IPS-NIHi7 (cell line): ENCODE data around the gene DLD.
"Not testable (repeated sequence)": the region's sequence is repeated elsewhere in the genome, so short reads cannot be mapped to it uniquely, and the experiment has no call there.

ENCODE experiments used
- DNase-seq: peaks from one replicate; pipeline ENCODE4 v3.0.0; 2012; ENCODE audit warnings: mixed read lengths; ENCODE audit errors: extremely low spot score

DLD gene

DNA sequence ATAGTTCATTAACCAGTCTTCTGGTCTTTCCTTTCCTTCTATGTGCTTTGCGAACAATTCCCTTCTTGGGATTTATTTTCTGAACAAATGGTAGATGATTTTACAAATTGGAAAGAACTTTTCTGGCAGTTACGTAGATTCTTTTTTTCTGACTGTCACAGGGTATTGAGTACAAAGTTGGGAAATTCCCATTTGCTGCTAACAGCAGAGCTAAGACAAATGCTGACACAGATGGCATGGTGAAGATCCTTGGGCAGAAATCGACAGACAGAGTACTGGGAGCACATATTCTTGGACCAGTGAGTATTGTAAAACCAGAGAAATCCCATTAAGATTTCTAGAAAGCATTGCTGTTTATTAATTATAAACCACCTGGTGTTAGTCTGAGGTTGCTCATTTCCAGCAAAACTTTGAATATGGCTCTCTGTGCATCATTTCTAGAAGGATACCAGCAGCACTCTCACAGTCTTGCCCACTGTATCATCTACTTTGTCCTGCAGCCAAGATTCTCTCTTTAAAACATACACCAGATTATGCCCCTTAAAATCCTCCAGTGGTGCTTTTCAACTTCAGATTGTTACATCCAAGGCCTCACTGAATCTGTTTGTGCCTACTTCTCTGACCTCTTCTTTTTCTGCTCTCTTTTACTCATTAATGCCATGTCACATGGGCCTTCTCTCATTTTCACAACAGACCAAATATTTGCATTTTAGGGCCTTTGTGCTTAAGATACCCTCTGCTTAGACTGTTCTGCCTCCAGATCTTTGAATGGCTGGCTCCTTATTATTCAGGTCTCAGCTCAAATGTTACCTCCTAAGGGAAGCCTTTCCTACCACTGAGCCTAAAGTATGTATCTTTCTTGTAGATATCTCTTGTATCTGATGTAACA, 27.0 kb downstream of the DLD start:
- DNase-seq: no peak

DNA sequence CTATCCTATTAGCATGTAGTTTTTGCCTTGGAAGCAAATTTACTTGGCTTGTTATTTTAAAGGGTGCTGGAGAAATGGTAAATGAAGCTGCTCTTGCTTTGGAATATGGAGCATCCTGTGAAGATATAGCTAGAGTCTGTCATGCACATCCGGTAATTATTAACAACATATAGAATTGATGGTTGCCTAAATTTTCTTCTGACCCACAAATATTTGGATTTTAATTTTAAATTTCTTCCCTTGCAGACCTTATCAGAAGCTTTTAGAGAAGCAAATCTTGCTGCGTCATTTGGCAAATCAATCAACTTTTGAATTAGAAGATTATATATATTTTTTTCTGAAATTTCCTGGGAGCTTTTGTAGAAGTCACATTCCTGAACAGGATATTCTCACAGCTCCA, 28.0 kb downstream of the DLD start:
- no peak for DNase-seq

DNA sequence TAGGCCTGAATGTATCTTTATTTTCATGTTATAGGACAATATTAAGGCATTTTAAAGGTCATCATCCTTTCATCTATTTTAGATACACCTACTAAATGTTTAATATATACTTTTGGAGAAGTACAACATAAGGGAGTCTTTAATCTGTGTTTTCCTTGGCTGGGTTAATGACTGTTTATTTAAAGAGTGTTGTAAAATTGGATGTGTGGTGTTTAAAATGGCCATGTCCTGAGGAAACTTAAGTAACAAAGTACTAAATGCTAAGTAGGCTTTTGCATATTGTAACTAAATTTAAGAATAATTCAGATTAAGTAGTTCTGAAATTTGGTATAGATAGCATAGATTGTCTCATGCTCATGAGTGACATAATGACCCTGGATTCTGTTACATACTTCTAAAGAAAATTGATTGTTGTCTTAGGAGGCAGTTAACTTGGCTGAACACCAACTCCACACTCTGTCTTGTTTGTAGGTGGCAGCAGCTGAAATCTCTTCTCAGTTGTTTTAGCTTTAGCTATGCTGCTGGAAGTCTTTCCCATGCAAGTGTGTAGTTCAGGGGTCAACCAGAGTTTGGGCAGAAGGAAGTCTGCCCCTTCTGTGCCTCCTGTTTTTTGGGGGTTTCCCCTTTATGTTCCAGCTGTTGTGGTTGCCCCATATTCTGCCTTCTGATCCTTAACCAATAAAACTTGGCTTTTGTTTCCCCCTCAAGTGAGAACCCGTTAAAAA, 29.2 kb downstream of the DLD start:
- no peak for DNase-seq

DNA sequence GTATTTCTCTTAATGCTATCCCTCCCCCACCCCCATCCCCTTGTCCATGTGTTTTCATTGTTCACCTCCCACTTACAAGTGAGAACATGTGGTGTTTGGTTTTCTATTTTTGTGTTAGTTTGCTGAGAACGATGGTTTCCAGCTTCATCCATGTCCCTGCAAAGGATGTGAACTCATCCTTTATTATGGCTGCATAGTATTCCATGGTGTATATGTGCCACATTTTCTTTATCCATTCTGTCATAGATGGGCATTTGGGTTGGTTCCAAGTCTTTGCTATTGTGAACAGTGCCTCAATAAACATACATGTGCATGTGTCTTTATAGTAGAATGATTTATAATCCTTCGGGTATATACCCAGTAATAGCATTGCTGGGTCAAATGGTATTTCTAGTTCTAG, 30.8 kb downstream of the DLD start:
- not testable (repeated sequence) for DNase-seq

DNA sequence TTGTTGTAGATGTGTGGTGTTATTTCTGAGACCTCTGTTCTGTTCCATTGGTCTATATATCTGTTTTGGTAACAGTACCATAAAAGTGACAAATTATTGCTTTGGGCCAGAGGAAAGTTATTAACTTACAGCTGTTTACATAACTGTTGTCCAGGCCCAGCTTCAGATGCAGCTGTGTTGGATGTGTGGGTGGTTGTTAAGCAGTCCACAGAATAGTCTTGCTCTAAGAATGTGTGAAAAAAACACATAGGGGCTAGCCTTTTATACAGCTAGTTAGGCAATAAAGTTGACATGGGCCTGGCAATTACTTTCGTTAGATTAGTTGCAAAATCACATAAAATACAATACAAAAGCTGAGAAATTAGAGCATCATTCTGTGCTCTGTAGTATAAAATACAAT, 31.9 kb downstream of the DLD start:
- DNase-seq: no peak

DNA sequence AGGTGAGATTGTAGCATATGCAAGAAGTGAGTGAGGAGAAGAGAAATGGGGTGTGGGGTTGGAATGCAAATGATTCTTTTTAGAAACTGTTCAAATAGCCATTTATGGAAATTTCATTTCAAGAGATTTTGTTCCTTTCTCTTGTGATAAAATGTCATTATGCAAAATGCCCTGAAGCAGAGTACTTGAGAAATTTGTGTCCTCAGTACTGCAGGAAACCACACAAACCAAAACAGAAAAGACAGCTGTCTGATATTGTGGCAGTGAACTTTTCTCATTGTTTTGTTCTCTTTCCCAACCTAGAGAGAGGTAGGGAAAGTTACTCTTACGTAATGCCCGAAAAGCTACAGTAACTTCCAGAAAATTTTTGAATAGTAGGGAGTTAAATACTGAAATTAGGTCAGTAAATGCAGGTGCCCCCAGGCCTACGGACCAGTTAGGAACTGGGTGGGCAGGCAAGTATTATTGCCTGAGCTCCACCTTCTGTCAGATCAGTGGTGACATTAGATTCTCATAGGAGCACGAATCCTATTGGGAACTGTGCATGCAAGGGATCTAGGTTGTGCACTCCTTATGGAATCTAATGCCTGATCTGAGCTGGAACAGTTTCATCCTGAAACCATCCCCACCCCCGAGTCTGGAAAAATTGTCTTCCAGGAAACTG, 34.0 kb downstream of the DLD start:
- DNase-seq: no peak

DNA sequence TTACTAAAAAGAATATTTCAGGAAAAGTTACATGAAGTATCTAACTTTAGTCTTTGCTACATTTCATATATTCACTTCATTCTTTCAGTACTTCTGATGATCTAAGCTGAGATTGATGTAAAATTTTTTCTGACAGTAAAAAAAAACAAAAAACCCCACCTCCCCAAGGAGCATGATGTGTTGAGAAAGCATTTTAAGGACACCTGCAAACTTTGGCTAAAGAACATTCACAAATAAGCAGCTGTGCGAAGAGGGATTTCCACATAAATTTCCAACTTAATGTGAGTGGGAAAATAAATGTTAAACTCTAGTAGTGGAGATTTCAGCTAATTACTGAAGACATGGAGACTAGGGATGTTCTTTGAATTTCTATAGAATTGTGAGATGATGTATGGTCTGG, 35.5 kb downstream of the DLD start:
- DNase-seq: no peak

DNA sequence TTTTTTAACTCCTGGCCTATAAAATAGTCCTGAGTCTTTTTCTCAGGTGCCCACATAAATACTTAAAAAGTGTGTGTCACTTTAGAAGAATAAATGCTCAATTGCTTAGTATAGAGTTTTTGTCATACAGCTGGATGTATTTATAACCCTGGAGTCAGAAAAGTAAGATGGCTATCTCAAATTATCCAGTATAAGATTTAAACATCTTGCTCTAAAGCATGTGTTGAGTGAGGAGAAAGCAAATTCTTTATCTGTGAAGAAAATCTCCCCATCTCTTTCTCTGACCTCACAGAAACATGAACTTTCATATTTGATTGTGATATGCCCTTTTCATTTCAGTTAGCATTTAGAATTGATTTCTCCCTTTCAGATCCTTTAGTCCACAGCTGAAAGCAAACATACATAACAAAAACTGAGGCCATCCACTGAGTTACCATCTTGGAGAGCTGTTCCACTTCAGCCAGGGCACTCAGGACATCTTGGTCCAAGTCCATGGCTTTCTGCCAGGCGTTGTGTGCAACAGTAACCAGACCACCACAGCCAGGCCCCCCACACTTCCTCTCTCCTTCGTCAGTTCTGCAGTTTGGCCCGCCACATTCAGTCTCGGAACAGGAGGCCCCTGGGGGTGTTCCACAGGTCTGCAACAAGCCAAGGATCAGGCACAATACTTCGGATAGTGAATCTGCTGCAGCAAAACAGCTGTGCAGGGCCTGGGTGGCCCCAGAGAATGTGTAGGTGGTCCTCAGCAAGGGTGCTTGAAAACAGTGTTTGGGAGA, 40.9 kb downstream of the DLD start:
- no peak for DNase-seq

DNA sequence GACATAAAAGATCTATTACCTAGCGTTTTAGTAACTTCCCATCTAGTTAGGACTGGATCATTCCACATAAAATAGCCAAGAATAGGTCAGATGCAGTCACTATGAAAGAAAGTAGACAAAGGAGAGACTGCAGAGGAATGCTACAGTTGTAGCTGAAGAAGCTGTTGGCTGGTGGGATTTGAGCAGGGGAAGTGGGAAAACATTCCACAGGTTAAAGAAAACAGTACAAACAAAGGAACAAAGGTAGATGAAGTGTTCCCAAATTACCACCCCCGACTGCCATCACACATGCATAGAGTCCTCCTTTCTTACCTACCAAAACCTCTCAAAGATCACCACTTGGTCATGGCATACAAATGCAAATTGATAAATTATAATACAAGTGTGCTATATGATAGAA, 41.8 kb downstream of the DLD start:
- DNase-seq: peak; percentile 37

DNA sequence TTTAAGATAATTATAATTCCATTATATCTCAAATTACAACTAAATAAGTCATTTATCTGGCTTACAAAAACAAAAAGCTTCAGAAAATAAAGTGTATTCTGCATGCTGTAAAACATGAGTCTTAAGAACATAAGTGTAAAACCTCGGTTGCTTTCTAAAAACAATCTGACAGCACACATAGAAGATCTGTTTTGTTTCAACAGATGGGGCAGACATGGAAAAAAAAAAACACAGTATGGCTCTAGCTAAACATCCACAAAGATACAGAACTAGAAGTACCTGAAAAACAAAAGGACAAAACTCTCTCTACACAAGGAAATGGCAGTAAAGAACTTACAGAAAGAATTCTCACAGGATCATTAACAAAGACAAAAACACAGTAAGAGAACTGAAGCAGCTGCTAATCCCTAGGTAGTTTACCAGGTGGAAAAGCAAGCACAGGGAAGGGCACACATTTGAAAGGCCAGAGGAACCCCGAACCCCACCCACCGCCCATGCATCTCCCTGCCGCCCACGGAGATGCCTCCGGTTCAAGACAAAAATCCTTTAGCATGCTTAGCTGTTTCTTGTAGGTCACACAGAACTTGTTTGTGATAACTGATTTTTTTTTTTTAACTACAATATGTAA, 42.5 kb downstream of the DLD start:
- DNase-seq: peak; percentile 50

DNA sequence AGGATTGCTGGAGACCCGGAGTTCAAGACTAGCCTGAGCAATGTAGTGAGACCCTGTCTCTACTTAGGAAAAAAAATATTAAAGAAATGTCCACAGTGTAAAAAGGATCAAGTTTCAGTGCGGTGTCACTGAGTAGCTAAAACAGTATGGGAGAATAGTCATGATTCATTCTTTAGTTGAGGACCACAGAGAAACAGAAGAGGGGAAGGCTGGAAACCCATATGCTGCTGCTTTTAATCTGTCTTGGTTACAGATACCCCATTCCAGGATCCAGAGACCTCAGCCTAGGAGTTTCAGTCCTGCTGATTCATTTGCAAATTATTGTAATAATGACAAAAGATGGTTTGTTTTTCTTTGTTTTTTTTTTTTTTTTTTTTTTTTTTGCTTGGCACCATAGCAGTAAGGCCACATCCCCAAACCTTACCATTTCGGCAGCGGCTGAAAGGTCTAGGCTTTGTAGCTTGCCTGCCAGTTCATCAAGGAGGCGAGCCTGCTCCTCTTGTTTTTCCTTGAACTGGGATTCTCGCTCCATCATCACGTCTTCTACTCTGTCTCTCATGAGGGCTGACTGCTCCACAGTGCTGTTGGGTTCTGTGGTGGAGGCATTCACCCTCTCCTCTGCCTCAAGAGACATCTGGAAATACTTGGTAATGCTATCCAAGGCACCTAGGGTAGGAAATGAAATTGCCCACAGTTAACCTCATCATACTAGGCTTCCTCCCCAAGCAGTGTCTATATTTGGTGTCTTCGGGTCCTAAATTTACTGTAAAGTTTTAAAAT, 44.2 kb downstream of the DLD start:
- DNase-seq: no peak

DNA sequence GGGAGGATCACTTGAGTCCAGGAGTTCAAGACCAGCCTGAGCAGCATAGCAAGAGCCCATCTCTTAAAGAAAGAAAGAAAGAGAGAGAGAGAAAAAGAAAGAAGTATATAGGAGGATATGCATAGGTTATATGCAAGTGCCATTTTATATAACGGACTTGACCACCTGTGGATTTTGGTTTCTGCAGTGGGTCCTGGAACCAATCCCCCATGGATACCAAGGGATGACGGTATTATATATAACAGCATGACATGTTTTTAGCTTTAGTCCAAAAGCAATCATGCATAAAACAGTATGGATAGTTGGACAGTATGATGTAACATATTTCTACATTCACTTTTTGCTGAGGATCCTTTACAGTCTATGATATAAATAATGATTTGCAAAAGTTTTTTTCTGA, 45.3 kb downstream of the DLD start:
- DNase-seq: no peak

DNA sequence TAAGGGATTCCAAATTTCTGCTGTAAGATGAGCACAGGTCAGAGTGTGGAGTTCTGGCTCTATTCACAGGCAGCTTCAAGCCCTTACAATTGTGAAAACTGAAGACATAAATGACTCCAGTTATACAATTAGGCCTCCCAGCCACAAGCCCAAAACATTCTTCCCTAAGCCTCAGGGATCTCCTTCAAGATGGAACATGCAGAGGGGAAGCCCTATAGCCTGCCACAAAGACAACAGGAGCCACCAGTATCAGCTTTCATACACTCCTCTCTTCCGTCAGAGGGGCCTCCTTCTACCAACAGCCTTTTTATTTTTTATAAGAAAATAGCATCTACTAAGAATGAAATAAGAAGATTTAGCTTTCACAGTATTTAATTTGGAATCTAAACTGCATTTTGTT, 46.5 kb downstream of the DLD start:
- no peak for DNase-seq

DNA sequence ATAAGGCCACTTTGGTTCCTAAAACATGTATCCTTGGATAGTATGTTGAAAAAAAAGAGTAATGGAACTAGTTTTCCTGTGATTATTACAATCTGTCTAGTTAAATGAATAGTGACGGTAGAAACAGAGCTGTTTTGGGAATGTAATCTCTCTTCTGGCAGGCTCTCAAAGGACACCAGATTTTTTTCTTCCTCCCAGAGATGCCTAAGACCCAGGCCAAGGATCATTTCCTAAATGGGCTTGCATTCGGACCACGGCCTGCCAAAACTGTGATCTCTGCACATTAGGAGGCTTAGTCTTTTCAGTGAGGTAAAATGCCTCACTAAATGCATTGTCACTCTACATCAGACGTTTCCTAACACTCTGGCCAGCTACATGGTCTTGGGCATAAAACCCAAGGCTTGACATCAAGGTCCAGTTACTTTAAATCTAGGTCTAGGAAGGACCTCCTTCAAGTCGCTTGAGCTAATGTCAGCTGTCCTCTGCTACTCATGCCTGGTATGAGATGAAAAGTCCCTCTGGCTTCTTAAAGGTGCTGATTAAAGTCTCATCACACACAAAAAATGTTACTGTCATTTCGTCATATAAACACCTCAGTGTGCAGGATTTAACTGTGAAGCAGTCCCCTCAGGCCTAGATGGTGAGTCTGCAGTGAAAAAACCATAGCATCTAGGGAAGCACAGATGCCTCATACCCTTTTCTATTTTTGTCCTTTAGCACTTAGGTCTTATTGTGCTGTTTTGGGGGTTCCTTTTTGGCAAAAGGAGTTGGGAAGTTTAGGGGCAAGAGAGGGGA, 47.7 kb downstream of the DLD start:
- DNase-seq: no peak

DNA sequence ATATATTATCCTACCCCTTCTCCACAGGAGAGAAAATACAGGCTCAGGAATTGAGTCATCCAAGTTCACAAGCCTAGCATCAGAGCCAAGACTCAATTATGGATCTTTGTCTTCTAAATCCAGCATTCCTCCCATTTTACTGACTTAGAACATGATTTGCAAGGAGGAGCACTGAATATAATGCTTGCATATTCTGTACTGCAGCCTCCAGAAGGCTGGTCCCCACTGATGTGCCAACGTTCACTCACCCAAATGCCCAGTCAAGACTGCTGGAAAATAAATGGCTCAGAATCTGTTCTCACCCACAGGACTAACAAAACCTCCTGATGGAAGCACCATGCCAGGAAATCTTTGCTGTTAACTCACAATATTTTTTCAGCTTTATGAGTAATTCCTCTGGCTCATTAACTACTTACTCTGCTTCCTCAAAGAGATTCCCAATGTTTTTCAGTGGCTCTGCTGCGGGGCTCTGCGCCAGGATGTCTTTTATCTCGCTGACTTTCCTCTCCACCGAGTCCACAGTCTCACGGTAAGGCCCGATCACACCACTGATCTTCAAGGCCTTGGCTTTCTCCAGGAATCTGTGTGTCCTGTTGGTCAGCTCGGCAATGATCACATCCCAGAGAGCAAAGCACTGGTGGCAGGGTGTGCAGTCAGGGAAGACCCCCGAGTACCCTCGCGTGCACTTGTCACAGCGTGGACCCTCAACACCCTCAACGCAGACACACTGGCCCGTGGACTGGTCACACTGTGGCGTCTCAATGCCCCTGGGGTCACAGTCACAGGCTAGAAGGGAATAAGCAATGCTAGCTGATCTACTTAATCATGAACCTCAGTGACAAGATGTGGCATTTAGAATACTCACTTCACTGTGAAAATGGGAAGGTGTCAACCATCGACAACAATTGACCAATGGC, 48.8 kb downstream of the DLD start:
- DNase-seq: no peak

DNA sequence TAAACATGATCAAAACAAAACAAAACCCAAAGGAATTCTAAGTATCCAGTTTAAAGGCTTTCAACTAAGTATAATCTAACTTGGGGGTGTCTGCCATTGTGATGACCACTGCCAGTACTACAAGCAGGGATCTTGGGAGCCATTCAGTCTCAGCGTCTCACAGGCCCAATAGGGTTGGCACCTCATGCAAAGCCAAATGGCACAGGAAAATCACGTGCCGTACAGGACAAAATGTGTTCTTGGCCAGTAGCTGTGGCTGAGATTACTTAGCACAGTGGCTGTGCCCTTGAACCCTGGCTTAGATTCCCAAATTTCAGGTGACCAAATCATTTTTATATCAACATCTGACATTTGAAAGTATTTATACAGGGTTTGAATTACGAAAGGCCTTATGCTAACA, 50.0 kb downstream of the DLD start:
- no peak for DNase-seq

DNA sequence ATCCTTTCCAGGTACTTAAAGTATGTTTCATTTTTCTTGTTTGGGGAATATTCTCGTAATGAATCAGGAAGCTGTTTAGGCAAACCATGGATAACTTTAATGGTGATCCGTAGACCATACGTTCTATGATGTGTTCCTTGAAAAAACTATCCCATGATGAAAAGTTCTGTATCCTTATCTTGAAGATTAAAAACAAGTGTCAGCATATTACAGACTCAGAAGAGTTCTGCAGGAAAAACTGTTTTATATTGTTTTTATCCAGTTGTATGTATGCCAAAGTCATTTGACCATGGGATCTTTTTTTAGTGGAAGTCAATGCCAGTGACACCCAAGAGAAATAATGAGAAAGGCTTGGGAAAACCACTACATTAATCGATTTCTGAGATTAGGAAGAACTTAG, 52.0 kb downstream of the DLD start:
- no peak for DNase-seq

DNA sequence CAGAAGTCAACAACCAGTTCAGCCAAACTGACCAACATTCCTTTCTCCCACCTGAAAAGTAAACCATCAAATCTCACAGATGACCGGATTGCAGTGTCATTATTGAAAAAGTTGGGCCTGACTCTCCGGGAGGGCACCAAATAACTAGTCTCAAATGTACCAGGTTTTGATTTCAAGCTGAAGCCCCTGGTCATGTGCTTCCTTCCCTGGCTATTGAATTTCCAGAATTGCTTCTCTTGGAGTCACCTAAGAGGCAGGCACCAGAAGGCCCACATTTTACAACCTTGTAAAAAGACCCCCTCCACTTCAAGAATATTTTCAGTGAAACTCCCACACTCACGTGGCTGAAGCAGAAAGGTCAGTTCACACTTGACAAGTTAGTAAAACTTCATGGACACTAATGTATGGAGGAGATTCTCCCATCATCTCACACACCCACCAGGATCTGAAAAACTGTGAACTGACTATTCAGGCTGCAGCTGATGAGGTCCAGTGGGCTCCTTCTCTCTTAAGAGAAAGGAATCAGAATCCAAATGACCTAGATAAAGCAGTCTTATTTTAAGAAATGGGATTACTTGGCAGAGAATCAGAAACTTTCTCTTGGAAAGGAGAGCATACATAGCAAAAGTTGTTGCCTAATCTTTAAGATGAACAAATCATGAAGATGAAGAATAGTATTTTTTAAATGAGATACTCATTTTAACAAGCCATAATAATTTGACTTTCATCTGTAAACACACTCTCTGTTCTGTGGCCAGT, 53.6 kb downstream of the DLD start:
- no peak for DNase-seq
